ENCODE data around the gene FBXO28. TPM values are rescaled to one million over a fixed set of nuclear protein-coding genes. Genes with fewer than 3 reads are reported as not detected.
A peak's percentile ranks its signal among the peaks of the same experiment; 100 is the strongest.

Gene FBXO28
- total RNA-seq, 3 donors from 2014 or later: 23.9 to 50.5 (median 26.2) TPM

DNA sequence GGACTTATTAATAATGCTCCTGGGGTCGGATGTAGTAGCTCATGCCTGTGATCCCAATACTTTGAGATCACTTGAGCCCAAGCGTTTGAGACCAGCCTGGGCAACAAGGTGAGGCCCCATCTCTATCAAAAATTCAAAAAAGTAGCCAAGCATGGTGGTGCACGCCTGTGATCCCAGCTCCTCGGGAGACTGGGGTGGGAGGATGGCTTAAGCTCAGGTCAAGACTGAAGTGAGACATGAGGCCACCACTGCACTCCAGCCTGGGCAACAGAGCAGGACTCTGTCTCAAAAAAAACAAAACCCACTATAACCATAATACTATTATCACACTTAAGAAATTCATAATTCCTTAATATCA, 67.5 kb downstream of the FBXO28 start:
- intact Hi-C loops (cut with DNase I; ENCODE audit: low total_unique reads): no loop called here
- H3K27ac ChIP-seq: peak overlapping the region in 1 of 2 donors; percentile 94

DNA sequence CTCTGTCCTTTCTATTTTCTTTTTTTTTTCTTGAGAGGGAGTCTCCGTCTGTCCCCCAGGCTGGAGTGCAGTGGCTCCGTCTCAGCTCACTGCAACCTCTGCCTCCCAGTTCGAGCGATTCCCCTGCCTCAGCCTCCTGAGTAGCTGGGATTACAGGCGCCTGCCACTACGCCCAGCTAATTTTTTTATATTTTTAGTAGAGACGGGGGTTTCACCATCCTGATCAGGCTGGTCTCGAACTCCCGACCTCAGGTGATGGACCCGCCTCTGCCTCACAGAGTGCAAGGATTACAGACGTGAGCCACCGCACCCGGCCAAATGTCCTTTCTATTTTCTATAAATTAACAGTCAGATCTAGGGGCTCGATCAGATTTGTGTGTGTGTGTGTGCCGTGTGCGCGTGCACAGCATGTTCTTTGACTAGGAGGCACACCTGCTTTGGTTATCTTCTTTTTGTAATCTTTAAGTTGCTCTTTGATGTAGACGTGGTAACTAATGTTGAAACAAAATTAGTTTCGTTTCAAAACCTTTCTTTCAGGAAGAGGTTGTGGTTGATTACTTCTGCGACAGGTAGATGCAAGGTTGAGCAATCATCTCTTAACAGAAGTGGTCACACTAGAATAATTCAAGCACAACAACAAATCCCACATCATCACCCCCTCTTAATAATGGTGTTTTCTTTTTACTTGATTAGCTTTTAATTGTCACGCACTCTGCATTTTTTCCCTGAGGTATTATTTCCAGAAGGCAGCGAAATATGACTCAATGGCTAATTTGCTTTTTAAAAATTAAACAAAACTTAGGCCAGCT, 68.3 kb downstream of the FBXO28 start:
- Histone ChIP-seq H3K9me3 (no peaks in the 10 kb centered on the region), H3K36me3 (no peaks in the 10 kb centered on the region), H3K27ac (peak overlapping the region; percentile 94 to 98), H3K4me3 (peak overlapping the region; percentile 91 to 99 (median 94)), H3K27me3 (no peaks in the 10 kb centered on the region), H3K4me1 (no peaks in the 10 kb centered on the region)
- no peak for TF ChIP-seq POLR2A (IDR thresholded peaks at IDR 0.05)
- TF ChIP-seq, protein P1, sequence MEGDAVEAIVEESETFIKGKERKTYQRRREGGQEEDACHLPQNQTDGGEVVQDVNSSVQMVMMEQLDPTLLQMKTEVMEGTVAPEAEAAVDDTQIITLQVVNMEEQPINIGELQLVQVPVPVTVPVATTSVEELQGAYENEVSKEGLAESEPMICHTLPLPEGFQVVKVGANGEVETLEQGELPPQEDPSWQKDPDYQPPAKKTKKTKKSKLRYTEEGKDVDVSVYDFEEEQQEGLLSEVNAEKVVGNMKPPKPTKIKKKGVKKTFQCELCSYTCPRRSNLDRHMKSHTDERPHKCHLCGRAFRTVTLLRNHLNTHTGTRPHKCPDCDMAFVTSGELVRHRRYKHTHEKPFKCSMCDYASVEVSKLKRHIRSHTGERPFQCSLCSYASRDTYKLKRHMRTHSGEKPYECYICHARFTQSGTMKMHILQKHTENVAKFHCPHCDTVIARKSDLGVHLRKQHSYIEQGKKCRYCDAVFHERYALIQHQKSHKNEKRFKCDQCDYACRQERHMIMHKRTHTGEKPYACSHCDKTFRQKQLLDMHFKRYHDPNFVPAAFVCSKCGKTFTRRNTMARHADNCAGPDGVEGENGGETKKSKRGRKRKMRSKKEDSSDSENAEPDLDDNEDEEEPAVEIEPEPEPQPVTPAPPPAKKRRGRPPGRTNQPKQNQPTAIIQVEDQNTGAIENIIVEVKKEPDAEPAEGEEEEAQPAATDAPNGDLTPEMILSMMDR (IDR thresholded peaks at IDR 0.05): no peak
- TF ChIP-seq POLR2AphosphoS5 (IDR thresholded peaks at IDR 0.05): no peak
- intact Hi-C loops (cut with DNase I; ENCODE audit: low total_unique reads): no loop called here
- DNase-seq (ENCODE audit: low spot score in 2 of 2): no peak

More for the DNA sequence above, 67.5 kb downstream of the FBXO28 start:
- no peaks in the 10 kb centered on the region for H3K36me3 ChIP-seq
- H3K4me1 ChIP-seq: no peaks in the 10 kb centered on the region
- H3K9me3 ChIP-seq: no peaks in the 10 kb centered on the region
- no peak overlapping the region for H3K4me3 ChIP-seq
- no peaks in the 10 kb centered on the region for H3K27me3 ChIP-seq
- DNase-seq (ENCODE audit: low spot score in 2 of 2): no peak
- no peak for TF ChIP-seq POLR2AphosphoS5 (IDR thresholded peaks at IDR 0.05)

DNA sequence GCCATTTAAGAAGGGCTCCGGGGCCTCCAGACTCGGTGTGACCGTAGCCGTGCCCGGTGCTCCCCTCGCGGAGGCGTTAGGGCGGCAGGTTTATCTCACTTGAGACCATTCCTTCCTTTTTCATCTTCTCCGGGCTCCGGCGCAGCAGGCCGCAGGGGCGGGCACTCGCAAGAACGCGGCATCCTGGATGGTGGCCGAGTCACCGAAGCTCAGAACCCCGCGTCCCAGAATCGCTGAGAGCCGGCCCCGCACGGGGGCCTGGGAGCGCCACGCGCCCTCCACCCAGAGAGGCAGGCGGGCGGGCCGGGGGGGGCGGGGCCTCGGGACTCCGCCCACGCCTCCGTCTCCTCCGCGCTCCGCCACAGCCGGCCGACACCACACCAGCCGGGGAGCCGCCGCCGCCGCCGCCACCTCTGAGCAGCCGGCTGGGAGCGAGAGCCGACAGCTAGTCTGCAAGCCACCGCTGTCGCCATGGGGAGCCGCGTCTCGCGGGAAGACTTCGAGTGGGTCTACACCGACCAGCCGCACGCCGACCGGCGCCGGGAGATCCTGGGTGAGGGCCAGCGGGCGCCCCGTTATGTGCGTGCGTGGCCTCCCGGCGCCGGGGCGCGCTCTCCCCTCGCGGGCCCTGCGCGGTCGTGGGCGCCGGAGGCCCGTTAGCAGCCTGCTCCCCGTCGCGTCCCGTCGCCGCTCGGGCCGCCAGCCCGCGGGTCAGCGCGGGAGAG, 69.1 kb downstream of the FBXO28 start, which contains the start of gene DEGS1:
TSS of gene DEGS1 (plus strand) at position 375 of the 725 bp plus-strand sequence. CDS start at position 472, 97 bp downstream.
- DNase-seq (ENCODE audit: low spot score in 2 of 2): peak; percentile 77 to 84
- no peaks in the 10 kb centered on the region for H3K27me3 ChIP-seq
- H3K27ac ChIP-seq: peak within 1 kb of the TSS; percentile 94 to 98
- H3K4me1 ChIP-seq: no peaks in the 10 kb centered on the region
- H3K4me3 ChIP-seq: peak within 1 kb of the TSS; percentile 91 to 99 (median 94)
- H3K9me3 ChIP-seq: no peaks in the 10 kb centered on the region
- TF ChIP-seq, protein P1 (IDR thresholded peaks at IDR 0.05): no peak
- TF ChIP-seq POLR2A (IDR thresholded peaks at IDR 0.05) (peak; percentile 26), POLR2AphosphoS5 (IDR thresholded peaks at IDR 0.05) (peak; percentile 70 to 80 (median 72))
- H3K36me3 ChIP-seq: no peaks in the 10 kb centered on the region
- intact Hi-C loops (cut with DNase I; ENCODE audit: low total_unique reads): no loop called here

DNA sequence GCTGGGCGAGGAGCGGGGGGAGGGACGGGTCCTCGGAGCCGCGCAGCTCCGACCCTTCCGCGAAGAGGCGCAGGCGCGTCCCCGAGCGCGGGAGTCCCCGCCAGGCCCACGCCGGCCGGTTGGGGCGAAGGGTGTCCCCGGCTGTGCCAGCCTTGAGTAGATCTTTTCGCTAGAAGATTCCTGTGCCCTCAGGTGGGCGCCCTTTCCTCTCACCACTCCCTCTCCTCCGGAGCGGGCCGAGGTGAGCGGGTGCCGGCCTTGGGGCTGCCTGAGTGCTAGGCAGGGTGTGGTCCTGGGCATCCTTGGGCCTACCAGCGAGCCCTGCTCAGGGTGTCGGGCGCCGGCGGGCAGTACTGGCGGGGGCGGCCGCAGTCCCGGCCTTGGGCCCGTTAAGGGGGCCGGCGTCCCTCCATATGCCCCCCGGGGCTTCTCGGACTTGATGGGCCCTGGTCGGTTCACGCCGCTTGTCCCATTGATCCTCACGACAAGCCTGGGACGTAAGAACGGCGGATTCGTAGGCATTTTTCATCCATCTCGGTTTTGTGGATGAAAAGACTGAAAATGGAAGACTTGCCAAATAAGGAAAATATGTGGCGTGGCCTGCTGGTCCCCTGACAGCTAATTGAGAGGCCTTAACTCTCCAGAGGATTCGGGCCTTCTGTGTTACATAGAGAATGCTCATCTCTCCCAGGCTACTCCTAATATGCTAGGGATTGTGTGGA, 69.8 kb downstream of the FBXO28 start:
- DNase-seq (ENCODE audit: low spot score in 2 of 2): peak in 1 of 2 donors; percentile 34
- Histone ChIP-seq H3K36me3 (no peaks in the 10 kb centered on the region), H3K27me3 (no peaks in the 10 kb centered on the region), H3K4me3 (peak overlapping the region; percentile 91 to 99 (median 94)), H3K27ac (peak overlapping the region; percentile 94 to 98), H3K4me1 (no peaks in the 10 kb centered on the region), H3K9me3 (no peaks in the 10 kb centered on the region)
- intact Hi-C loops (cut with DNase I; ENCODE audit: low total_unique reads): no loop called here
- TF ChIP-seq, protein P1 (IDR thresholded peaks at IDR 0.05): no peak
- TF ChIP-seq POLR2AphosphoS5 (IDR thresholded peaks at IDR 0.05): peak in 1 of 3 donors; percentile 8

DNA sequence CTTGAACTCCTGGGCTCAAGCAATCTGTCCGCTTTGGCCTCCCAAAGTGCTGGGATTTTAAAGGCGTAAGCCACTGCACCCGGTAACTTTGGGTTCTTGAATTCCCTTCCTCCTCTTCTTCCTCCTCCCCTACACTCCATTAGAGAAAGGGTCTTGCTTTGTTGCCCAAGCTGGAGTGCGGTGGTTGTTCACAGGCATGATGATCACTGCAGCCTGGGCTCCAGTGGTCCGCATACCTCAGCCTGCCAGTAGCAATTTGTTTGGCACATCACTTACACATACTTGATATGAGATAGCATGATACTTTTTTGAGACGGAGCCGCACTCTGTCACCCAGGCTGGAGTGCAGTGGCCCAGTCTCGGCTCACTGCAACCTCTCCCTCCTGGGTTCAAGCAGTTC, 71.3 kb downstream of the FBXO28 start:
- TF ChIP-seq POLR2AphosphoS5 (IDR thresholded peaks at IDR 0.05) (no peak), POLR2A (IDR thresholded peaks at IDR 0.05) (no peak)
- TF ChIP-seq, protein P1 (IDR thresholded peaks at IDR 0.05): no peak
- H3K4me3 ChIP-seq: no peak overlapping the region
- no peaks in the 10 kb centered on the region for H3K4me1 ChIP-seq
- no peak for DNase-seq (ENCODE audit: low spot score in 2 of 2)
- H3K27me3 ChIP-seq: no peaks in the 10 kb centered on the region
- intact Hi-C loops (cut with DNase I; ENCODE audit: low total_unique reads): no loop called here
- no peaks in the 10 kb centered on the region for H3K9me3 ChIP-seq
- no peak overlapping the region for H3K27ac ChIP-seq
- no peaks in the 10 kb centered on the region for H3K36me3 ChIP-seq

Data from breast epithelium (tissue), 4 donors.